Ovary (tissue), 9 donors: Measurements from ENCODE around the gene CLCN5. TPM values are rescaled to one million over a fixed set of nuclear protein-coding genes. Genes with fewer than 3 reads are reported as not detected.
"Not testable (repeated sequence)": the region's sequence is repeated elsewhere in the genome, so short reads cannot be mapped to it uniquely, and the experiment has no call there.

Source experiments
- DNase-seq, 5 donors: peaks; one replicate each; pipeline ENCODE4 v3.0.0-alpha.2; 2019 to 2020
- H3K27ac ChIP-seq, 2 donors: fragments of 200-600 bp; one replicate each; pipeline versions ENCODE4 v1.5.1 to v1.8.0; 2019 to 2022
- H3K27me3 ChIP-seq: fragments of 200-600 bp; one replicate; pipeline ENCODE4 v1.8.0; 2022
- H3K36me3 ChIP-seq: fragments of 200-600 bp; sonication (generic); one replicate; pipeline ENCODE4 v1.5.1; 2019
- H3K4me1 ChIP-seq: one replicate; pipeline ENCODE4 v1.8.1; 2013; ENCODE audit warnings: mild to moderate bottlenecking, moderate library complexity; ENCODE audit not compliant: insufficient read depth
- H3K4me3 ChIP-seq: fragments of 200-600 bp; sonication (generic); one replicate; pipeline ENCODE4 v1.5.1; 2017
- H3K9me3 ChIP-seq, 2 donors: fragments of 200-600 bp in 1 of 2; sonication (generic) in 1 of 2; one replicate each; pipeline versions ENCODE4 v1.5.1 to v1.8.1; 2013 to 2019; ENCODE audit warnings: mild to moderate bottlenecking in 1 of 2, moderate library complexity in 1 of 2
- EP300 ChIP-seq: sonication (generic); formaldehyde crosslinking; IDR thresholded peaks from one replicate; pipeline ENCODE4 v1.6.1; 2017; ENCODE audit warnings: antibody characterized with exemption
- POLR2A ChIP-seq: fragments of 450-650 bp; IDR thresholded peaks from one replicate; pipeline ENCODE4 v1.6.1; 2017; ENCODE audit warnings: antibody characterized with exemption, mild to moderate bottlenecking, moderate library complexity
- WGBS, 3 donors: extraction: QIAGEN DNeasy Blood & Tissue Kit in 1 of 3; methylation state at CpG; one replicate each; pipeline versions ENCODE4 v1.1.5 to v1.1.7; 2013 to 2017; 5-methylcytosine and 5-hydroxymethylcytosine counted together
- intact Hi-C, 4 donors: fragments of 100-400 bp; cut with DNase I; formaldehyde crosslinking; loops; one replicate each; pipeline versions ENCODE4 v1.11.0 to v1.15.1; 2022 to 2023
- polyA plus RNA-seq, 2 donors: library from polyadenylated mRNA; stranded (reverse); fragments of 200-250 nt in 1 of 2; fragments of 350-450 nt in 1 of 2; fragmentation: Illumina TruSeq in 1 of 2; extraction: RNeasy Lipid Tissue Mini Kit (QIAGEN cat#74804) in 1 of 2; gene quantifications; one replicate each; pipeline ENCODE4 v1.2.3, GENCODE V29; 2013 to 2014
- total RNA-seq, 7 donors: library from RNA; depleted of rRNA in 2 of 7; stranded (reverse); fragments of >200 nt in 2 of 7; fragmentation: NEBNext Ultra II Directional in 3 of 7; extraction: Animal tissue kit (Norgen Biotek cat#: 25700) in 3 of 7; gene quantifications; one replicate each; pipeline versions ENCODE4 v1.1.0 to v1.2.4, GENCODE V29; 2016 to 2023
- TF ChIP-seq, protein P1 (sequence below), 3 donors: fragments of 450-650 bp in 2 of 3; fragments of 200-600 bp in 1 of 3; IDR thresholded peaks; one replicate each; pipeline versions ENCODE4 v1.5.1 to v1.8.0; 2016 to 2022; ENCODE audit warnings: antibody characterized with exemption in 3 of 3, mild to moderate bottlenecking in 1 of 3
- donor health status: DM: no; HTN: no; CAD: no; lungs with moderate emphysema.
- donor health status: DM: no; HTN: no; CAD: no.
- donor health status: Bipolar disorder and iron deficiency.
- donor health status: DM: yes; HTN: yes; CAD: no.
- donor health status: DM: no; HTN: no; CAD: no.
- donor health status: DM: yes; HTN: yes; CAD: no.

Gene CLCN5
- total and polyA plus RNA-seq, 9 donors: 1.4 to 26.5 (median 16.2) TPM

DNA sequence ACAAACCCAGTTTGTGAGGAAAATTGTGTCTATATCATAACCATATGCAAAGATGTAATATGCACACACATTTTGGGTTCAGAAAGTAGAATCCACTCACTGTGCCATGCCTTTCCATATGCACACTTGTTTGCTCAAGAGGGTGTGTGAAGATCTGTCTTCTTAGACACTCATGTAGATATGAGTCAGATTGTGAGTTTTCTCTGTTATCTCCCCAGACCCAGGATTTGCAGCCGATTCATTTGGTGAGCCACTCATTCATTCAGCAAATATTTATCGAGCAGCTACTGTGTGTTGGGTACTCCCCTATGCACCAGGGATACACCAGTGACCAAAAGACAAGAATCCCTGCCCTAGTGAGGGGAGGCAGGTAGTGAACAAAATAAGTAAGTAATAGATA, 81.5 kb downstream of the CLCN5 start:
- no peak overlapping the region for H3K27ac ChIP-seq
- no peaks in the 10 kb centered on the region for H3K36me3 ChIP-seq
- 63 to 68% (median 65%) methylated on average over 2 of the region's 2 CpGs for whole genome bisulfite sequencing, 3 donors
- TF ChIP-seq, protein P1, sequence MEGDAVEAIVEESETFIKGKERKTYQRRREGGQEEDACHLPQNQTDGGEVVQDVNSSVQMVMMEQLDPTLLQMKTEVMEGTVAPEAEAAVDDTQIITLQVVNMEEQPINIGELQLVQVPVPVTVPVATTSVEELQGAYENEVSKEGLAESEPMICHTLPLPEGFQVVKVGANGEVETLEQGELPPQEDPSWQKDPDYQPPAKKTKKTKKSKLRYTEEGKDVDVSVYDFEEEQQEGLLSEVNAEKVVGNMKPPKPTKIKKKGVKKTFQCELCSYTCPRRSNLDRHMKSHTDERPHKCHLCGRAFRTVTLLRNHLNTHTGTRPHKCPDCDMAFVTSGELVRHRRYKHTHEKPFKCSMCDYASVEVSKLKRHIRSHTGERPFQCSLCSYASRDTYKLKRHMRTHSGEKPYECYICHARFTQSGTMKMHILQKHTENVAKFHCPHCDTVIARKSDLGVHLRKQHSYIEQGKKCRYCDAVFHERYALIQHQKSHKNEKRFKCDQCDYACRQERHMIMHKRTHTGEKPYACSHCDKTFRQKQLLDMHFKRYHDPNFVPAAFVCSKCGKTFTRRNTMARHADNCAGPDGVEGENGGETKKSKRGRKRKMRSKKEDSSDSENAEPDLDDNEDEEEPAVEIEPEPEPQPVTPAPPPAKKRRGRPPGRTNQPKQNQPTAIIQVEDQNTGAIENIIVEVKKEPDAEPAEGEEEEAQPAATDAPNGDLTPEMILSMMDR (IDR thresholded peaks at IDR 0.05): no peak
- no peak for TF ChIP-seq EP300
- TF ChIP-seq POLR2A: no peak
- no peaks in the 10 kb centered on the region for H3K4me1 ChIP-seq
- no peaks in the 10 kb centered on the region for H3K9me3 ChIP-seq
- intact Hi-C loops: no loop called here
- DNase-seq: no peak
- no peak overlapping the region for H3K4me3 ChIP-seq
- H3K27me3 ChIP-seq: no peaks in the 10 kb centered on the region

DNA sequence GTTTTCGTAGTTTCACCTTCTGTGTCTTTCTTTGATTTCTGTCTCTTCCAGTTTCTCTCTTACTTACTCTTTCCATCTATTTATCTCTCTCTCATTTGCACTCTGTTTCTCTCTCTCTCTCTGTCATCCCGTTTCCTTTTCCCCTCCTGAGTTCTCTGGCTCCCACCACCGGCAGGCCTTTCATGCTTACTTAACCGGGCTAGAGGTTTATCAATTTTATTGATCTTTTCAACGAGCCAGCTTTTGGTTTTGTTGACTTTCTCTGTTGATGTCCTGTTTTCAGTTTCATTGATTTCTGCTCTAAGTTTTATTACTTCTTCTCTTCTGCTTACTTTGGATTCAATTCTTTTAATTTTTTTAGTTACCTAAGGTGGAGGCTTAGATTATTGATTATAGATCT, 103.2 kb downstream of the CLCN5 start:
- H3K27ac ChIP-seq, intact Hi-C loops, H3K36me3 ChIP-seq, H3K9me3 ChIP-seq, H3K4me3 ChIP-seq, DNase-seq, H3K4me1 ChIP-seq, H3K27me3 ChIP-seq: not testable (repeated sequence)
- 56 to 71% (median 59%) methylated on average over 5 of the region's 5 CpGs for WGBS, 3 donors

DNA sequence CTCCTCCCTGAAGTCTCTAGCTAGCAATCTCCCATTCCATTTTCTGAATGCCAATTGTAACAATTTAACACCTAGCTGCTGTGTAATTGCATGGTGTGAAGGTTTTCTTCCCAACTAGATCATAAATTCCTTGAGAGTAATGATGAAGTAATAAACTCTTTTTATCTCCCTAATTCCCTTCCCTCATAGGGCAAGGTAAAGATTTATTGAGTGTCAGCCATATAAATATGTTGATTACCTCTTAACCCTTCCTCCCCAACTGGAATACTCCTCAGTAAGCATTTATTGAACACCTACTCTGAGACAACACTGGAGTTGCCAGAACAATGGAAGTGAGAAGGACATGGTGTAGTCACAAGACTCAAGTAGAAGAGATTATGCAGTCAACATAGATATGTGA, 112.7 kb downstream of the CLCN5 start:
- H3K36me3 ChIP-seq: no peaks in the 10 kb centered on the region
- H3K27ac ChIP-seq: no peak overlapping the region
- H3K27me3 ChIP-seq: no peaks in the 10 kb centered on the region
- intact Hi-C loops: no loop called here
- TF ChIP-seq POLR2A (no peak), EP300 (no peak)
- TF ChIP-seq, protein P1 (IDR thresholded peaks at IDR 0.05): no peak
- DNase-seq: no peak
- no peaks in the 10 kb centered on the region for H3K4me1 ChIP-seq
- H3K9me3 ChIP-seq: no peaks in the 10 kb centered on the region
- H3K4me3 ChIP-seq: no peak overlapping the region

DNA sequence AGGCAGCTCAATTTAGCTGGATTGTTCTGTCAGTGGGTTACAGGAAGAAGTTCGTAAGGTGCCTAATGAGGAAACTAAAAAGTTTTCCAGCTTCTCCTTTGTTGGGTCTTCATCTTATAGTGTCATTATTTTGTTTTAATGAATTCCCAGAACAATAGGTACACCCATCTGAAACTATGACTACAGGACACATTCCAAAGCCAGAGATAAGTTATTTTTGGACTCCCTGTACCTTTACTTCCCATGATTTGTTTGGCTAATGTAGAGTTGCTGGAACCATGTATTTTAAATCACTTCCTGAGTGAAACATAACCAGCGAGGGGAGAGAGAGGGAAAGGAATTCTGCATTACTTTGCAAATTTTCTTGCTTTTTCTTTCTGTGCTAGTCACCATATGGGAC, 114.0 kb downstream of the CLCN5 start:
- 26 to 44% (median 31%) methylated on average over 2 of the region's 2 CpGs for WGBS, 3 donors
- intact Hi-C loops: no loop called here
- H3K27ac ChIP-seq: no peak overlapping the region
- no peaks in the 10 kb centered on the region for H3K36me3 ChIP-seq
- H3K4me3 ChIP-seq: no peak overlapping the region
- H3K27me3 ChIP-seq: no peaks in the 10 kb centered on the region
- H3K4me1 ChIP-seq: no peaks in the 10 kb centered on the region
- DNase-seq: no peak
- TF ChIP-seq EP300: no peak
- TF ChIP-seq, protein P1 (IDR thresholded peaks at IDR 0.05): no peak
- TF ChIP-seq POLR2A: no peak
- no peaks in the 10 kb centered on the region for H3K9me3 ChIP-seq

DNA sequence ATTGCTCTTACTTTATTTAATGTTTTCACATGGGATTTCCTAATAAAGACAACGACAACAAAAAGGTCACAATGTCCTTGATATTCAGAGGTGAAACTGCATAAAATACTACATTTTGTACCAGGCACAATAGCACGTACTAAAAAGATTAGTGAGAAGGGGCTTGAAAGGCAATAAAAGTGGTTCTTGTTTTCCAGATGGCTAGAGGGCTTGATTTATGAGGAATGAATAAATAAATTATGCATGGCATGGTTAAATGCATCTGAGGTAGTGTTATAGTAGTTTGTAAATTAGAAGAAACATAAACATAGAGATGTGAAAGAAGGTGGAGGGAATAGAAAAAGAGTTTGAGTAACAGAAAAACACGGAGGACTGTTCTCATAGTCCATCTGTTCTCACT, 123.4 kb downstream of the CLCN5 start:
- Histone ChIP-seq H3K9me3 (no peaks in the 10 kb centered on the region), H3K27ac (no peak overlapping the region), H3K36me3 (no peaks in the 10 kb centered on the region), H3K27me3 (no peaks in the 10 kb centered on the region), H3K4me1 (peaks cover 2% of the 10 kb centered on the region), H3K4me3 (no peak overlapping the region)
- TF ChIP-seq, protein P1 (IDR thresholded peaks at IDR 0.05): no peak
- TF ChIP-seq EP300: no peak
- TF ChIP-seq POLR2A: no peak
- 33 to 47% (median 38%) methylated on average over 3 of the region's 3 CpGs for WGBS, 3 donors
- intact Hi-C loops: no loop called here
- no peak for DNase-seq
